GM19467 (cell line): Measurements from ENCODE around the gene UBE2G1.
"Not testable (repeated sequence)": the region's sequence is repeated elsewhere in the genome, so short reads cannot be mapped to it uniquely, and the experiment has no call there.

Experiments used
- ATAC-seq: cut with Tn5 transposase; IDR thresholded peaks from one replicate; pipeline ENCODE4 v1.9.1; 2021; ENCODE audit warnings: mild to moderate bottlenecking, moderate library complexity; ENCODE audit not compliant: unreplicated experiment

Gene UBE2G1

GRCh38 chr17:4366327-4367063, at the start of gene UBE2G1:
Gene UBE2G1 (minus strand): TSS chr17:4366675. CDS start chr17:4366316, 359 bp downstream.
- peak; percentile 66 for ATAC-seq

- peak; percentile 61 for ATAC-seq
Measured at GRCh38 chr17:4412933-4413831, 46.7 kb upstream of the UBE2G1 start.

GRCh38 chr17:4411201-4411600, 44.7 kb upstream of the UBE2G1 start:
- ATAC-seq = no peak

- ATAC-seq = no peak
Measured at GRCh38 chr17:4409659-4410058, 43.2 kb upstream of the UBE2G1 start.

GRCh38 chr17:4407851-4408250, 41.4 kb upstream of the UBE2G1 start:
- no peak for ATAC-seq

GRCh38 chr17:4407216-4407615, 40.7 kb upstream of the UBE2G1 start:
- ATAC-seq = no peak

- ATAC-seq = no peak
Measured at GRCh38 chr17:4406386-4406785, 39.9 kb upstream of the UBE2G1 start.

- no peak for ATAC-seq
Measured at GRCh38 chr17:4405699-4406098, 39.2 kb upstream of the UBE2G1 start.

GRCh38 chr17:4405038-4405669, 38.7 kb upstream of the UBE2G1 start:
- ATAC-seq = no peak

GRCh38 chr17:4397840-4398239, 31.4 kb upstream of the UBE2G1 start:
- no peak for ATAC-seq

- ATAC-seq = no peak
Measured at GRCh38 chr17:4395111-4395478, 28.6 kb upstream of the UBE2G1 start.

- no peak for ATAC-seq
Measured at GRCh38 chr17:4394208-4395110, 28.0 kb upstream of the UBE2G1 start.

GRCh38 chr17:4393806-4394205, 27.3 kb upstream of the UBE2G1 start:
- no peak for ATAC-seq

GRCh38 chr17:4389079-4389478, 22.6 kb upstream of the UBE2G1 start:
- ATAC-seq = no peak

- ATAC-seq = no peak
Measured at GRCh38 chr17:4387137-4387536, 20.7 kb upstream of the UBE2G1 start.

GRCh38 chr17:4386406-4386805, 19.9 kb upstream of the UBE2G1 start:
- no peak for ATAC-seq

GRCh38 chr17:4381690-4382671, 15.5 kb upstream of the UBE2G1 start:
- ATAC-seq = no peak

- ATAC-seq = no peak
Measured at GRCh38 chr17:4378626-4379025, 12.2 kb upstream of the UBE2G1 start.

GRCh38 chr17:4377247-4377646, 10.8 kb upstream of the UBE2G1 start:
- ATAC-seq = not testable (repeated sequence)
